ENCODE measurements around the gene COX14.

- no peak for TF ChIP-seq EZH2 (IDR thresholded peaks at IDR 0.05; ENCODE audit: insufficient read depth, poor library complexity, severe bottlenecking)
- TF ChIP-seq EZH2phosphoT487 (IDR thresholded peaks at IDR 0.05; ENCODE audit: insufficient read depth, low read depth), result no peak
Measured at GRCh38 chr12:50078281-50078680, 33.8 kb upstream of the COX14 start.
